ENCODE measurements around the gene CYP8B1.

DNA sequence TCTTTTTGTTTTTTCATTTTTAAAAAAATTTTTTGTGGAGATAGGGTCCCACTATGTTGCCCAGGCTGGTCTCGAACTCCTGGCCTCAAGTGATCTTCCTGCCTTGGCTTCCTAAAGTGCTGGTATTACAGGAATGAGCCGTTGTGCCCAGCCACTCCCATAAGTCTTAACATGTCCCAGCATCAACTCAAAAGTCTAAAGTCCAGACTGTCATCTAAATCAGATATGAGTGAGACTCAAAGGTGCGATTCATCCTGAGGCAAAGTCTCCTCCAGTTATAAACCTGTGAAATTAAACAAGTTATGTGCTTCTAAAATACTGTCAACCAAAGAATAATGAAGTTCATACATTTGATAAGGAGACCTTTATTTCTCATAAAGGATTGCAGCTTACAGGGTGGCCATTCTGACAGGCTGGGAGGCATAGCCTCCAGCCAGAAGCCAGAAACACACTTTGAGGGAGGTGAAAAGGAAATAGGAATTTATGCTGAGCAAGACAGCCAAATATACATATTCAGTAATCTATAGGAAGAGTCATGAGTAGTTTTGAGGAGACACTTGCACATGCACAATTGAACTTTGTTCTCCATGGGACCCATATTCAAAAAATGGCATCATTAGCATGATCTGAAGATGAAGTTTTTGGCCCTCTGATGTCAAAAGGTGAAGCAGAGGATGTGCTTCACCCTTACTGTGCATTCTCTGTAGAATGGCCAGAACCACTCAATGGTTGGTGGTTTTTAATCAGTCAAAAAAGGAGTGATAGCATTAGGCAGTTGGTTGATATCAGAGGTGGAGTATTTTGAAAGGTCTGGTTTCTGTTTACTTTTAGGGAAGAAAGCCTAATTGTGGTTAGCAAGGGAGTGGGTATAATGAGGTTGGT is 19.3 kb upstream of the CYP8B1 start:
- TF ChIP-seq CTCF (IDR thresholded peaks at IDR 0.05) (no peak), POLR2AphosphoS5 (IDR thresholded peaks at IDR 0.05) (no peak)
